HG02970 (cell line): ENCODE measurements around the gene ZG16B.

Source experiments
- ATAC-seq: cut with Tn5 transposase; IDR thresholded peaks from one replicate; pipeline ENCODE4 v1.9.1; 2021; ENCODE audit warnings: mild to moderate bottlenecking, moderate library complexity, moderate number of reproducible peaks; ENCODE audit not compliant: unreplicated experiment, low FRiP score

Gene ZG16B

GRCh38 chr16:2839650-2840450 is 9.7 kb downstream of the ZG16B start:
- no peak for ATAC-seq

DNA sequence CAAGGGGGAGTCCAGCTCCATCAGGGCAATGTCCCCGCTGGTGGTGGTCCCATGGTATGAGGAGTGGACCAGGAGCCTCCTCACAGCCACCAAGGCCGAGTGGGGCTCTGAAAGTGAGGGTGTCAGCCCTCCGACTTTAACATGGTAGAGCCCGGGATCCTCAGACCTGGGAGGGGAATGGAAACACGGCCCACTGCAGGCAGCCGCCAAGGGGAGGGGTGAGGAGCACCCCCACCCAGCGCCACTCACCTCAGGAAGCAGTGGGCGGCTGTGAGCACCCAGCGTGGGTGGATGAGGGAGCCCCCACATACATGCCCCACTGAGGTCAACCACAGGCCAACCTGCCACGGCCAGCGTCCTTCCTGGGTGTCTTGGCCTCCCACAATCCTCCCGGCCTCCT is 10.8 kb downstream of the ZG16B start:
- no peak for ATAC-seq

DNA sequence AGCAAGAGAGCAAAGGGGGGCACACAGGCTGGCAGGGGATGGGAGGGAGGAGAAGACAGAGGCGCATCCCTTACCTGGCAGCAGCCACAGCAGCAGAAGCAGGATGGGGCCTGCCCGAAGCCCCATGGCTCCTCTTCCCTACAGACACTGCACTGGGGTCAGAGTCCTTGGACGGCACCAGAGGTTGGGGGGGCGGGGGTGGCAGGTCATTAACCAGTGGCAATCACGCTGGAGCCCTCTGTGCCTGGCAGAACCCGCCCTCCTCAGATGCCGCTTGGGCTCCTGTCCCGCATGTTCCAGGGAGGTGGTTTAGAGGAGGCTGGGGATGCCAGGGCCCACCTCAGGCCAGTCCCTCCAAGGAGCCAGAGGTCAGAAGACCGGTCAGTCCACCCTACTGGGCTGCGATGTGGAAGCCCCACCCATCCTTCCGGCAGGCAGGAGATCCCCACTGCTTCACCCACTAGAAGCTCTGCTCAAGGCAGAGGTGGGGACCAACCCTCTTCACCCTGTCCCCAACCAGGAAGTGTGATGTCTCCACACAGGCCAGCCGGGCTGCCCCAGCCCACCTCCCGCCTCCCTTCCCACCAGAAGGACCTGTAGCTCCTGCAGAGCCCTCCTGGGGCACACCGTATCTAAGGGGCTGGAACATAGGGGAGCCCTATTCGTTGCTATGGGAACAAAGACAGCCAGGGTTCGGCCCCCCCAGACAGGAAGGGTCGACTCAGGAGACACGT is 11.7 kb downstream of the ZG16B start:
- ATAC-seq = no peak

- ATAC-seq = no peak
Observed at GRCh38 chr16:2842340-2843000, 12.4 kb downstream of the ZG16B start.

DNA sequence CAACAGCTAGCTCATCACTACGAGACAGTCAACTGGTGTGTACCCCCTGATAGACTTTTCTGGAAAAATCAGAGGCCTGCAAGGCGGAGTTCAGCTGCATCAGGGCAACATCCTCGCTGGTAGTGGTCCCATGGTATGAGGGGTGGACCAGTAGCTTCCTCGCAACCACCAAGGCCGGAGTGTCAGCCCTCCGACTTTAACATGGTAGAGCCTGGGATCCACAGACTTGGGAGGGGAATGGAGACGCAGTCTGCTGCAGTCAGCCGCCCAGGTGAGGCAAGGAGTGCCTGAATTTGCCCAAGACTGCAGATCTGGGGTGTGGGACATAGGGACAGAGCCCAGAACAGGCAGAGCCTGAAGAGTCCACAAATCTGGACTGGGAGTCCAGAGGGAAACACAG is 13.4 kb downstream of the ZG16B start:
- ATAC-seq = no peak

GRCh38 chr16:2845116-2845515 is 15.0 kb downstream of the ZG16B start:
- no peak for ATAC-seq

- ATAC-seq = no peak
Observed at GRCh38 chr16:2846511-2847310, 16.6 kb downstream of the ZG16B start.

DNA sequence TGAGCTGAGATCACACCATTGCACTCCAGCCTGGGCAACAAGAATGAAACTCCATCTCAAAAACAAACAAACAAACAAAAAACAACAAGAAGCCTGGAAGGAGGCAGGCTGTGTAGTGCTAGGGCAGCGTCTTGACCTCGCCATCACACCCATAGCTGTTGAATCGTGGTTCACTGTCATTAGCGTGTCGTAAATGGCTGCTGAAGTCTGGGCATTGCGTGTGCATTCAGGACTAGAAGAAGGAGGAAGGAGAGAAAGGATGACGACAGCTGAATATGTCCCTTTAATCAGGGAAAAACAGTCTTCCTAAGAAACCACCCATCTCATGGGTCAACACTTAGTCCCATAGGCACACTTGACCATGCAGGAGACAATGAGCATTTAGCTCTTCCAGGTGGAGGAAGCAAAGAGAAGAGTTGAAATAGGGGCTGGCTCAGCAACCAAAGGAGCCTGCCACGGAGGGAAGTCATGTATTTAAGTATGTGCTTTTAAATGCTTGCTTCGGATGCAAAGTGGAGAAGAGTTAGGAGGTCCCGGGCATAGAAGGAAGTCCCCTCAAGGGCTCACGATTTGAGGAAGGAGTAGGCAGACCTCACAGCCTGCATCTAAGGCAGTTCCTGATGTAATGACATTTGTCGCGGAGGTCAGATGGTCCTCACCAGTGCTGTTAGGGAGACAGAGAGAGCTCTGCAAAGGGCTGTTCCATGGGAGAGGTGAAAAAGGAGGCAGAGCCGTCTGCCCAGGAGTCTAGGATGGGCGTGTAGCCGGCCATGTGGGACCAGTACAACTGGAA is 19.0 kb downstream of the ZG16B start:
- no peak for ATAC-seq

DNA sequence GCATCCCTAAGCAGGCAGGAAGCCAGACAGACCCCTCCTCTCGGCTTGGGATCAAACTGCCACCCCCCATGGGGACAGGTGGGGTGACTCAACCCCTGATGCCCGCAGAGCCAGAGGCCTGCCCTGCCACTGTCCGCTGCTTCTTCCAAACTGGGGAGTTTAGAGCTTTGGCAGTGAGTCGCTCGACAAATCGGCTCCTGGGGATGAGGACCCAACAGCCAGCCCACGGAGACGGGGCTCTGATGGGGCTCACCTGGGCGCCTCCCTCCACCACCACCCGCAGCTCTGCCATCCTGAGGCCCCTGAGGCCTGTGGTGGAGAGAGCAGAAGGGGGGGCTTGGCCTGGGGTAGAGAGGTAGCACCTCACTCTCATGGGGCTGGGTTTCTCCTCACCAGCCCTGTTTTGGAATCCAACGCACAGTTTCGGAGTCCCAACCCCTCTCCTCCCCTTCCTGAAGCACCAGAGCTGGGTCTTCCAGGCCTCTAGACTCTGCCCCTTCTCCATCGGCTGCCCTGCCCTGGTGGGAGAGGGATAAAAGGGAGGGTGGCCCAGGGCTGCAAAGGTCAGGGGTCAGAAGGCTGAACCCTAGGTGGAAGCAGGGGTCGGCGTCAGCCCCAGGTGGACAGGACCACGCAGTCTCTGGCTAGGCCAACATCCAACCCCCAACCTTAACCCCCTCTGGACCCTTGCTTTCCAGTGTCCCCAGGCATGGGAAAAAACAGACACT is 22.1 kb downstream of the ZG16B start:
- no peak for ATAC-seq

DNA sequence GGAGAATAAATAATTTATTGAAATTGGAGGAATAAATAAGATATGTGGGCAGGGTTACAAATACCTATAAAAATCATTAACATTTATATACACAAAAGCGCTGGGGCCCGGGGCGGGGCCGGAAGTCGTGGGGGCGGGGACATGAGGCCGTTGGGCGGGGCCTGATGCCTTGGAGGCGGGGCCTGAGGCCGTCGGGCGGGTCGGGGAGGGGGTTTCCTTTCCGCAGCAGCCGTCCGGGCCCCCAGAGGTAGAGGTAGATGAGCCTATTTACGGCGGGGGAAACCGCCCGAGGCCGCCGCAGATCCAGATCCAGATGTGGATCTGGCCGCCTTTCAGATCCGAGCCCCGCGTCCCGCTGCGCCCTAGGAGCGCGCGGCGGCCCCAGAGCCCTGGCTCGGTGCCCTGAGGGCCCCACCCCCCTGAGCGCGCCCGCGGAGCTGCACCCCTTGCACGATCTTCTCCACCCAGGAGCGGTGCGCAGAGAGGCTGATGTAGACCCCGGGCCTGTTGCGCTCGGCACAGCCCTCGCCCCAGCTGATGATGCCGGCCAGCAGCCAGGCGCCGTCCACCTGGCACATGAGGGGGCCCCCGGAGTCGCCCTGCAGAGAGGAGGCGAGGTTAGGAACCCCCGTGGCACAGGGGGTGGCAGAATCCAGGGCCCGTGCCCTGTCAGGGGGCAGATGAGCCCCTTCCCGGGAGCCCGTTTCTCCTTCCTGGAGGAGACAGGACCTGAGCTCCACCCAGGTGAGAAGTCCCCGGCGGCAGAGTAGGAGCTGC is 22.8 kb downstream of the ZG16B start:
- ATAC-seq = no peak

GRCh38 chr16:2853531-2854073 is 23.5 kb downstream of the ZG16B start:
- ATAC-seq = no peak

DNA sequence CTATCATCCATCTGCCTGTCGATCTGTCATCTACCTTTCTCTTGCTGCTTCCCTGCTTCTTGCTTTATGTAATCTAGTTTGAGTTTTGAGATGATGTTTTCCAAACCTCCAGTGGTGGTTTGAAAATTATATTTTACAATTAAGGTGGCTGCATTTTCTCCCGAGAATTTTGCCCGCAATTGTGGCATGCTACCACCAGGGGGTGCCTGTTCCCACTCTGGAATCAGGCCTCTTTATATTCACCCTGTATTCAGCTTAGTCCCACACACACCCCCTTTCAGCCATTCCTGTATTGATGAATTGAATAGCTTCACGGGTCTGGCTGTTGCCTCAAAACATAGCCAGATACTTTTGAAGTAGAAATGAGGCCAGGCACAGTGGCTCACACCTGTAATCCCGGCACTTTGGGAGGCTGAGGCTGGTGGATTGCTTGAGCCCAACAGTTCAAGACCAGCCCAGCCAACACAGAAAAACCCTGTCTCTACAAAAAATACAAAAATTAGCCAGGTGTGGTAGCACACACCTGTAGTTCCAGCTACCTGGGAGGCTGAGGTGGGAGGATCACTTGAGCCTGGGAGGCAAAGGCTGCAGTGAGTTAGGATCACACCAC is 24.7 kb downstream of the ZG16B start:
- ATAC-seq = no peak

DNA sequence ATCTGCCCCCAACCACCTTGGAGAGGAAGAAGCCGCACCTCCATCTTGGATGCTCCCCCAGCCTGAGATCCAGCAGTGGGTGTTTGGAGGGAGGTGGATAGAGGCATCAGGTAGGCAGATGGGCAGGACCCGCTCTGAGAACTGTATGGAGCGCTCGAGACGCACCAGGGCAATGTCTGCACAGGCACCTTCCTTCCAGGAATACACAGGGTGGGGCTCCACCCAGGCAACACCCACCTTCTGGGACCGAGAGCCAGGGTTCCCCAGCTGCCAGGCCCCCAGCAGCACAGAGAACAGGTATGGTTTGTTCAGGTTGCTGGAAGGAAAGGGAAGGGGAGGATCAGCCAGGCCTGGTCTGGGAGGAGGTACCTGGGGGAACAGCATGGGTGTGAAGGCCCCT is 25.4 kb downstream of the ZG16B start:
- ATAC-seq = no peak

- no peak for ATAC-seq
Observed at GRCh38 chr16:2856061-2856670, 26.1 kb downstream of the ZG16B start.

- ATAC-seq = no peak
Observed at GRCh38 chr16:2856686-2857450, 26.8 kb downstream of the ZG16B start.

- no peak for ATAC-seq
Observed at GRCh38 chr16:2857451-2858244, 27.5 kb downstream of the ZG16B start, which contains the start of gene PRSS22. PRSS22 (minus strand) TSS chr16:2858170; CDS start chr16:2858104, 66 bp downstream.
